Activated naive CD4-positive, alpha-beta T cell treated with anti-CD3 and anti-CD28 coated beads for 36 hours (primary cell): ENCODE data around the gene CDH24. TPM values are rescaled to one million over a fixed set of nuclear protein-coding genes. Genes with fewer than 3 reads are reported as not detected.

Experiments used
- CTCF ChIA-PET: fragments of 350-600 bp; sonication (Branson Sonifier 250); formaldehyde crosslinking; loops from one replicate; lab custom pipeline; 2021; ENCODE audit warnings: antibody characterized with exemption; lab: Charles Lee
- DNase-seq: peaks from one replicate; pipeline ENCODE4 v3.0.0-alpha.2; 2020
- H3K27ac Mint-ChIP-seq: one replicate; pipeline ENCODE4 v1.8.0; 2021; ENCODE audit warnings: mild to moderate bottlenecking, mixed read lengths
- H3K27me3 Mint-ChIP-seq: one replicate; pipeline ENCODE4 v1.8.0; 2021; ENCODE audit warnings: low read depth, mixed read lengths
- H3K36me3 Mint-ChIP-seq: one replicate; pipeline ENCODE4 v1.8.0; 2021; ENCODE audit warnings: low read depth, mixed read lengths
- H3K4me1 Mint-ChIP-seq: one replicate; pipeline ENCODE4 v1.8.0; 2021; ENCODE audit warnings: low read depth, mixed read lengths
- H3K4me3 Mint-ChIP-seq: one replicate; pipeline ENCODE4 v1.8.0; 2021; ENCODE audit warnings: mild to moderate bottlenecking, moderate library complexity, mixed read lengths
- H3K9me3 Mint-ChIP-seq: one replicate; pipeline ENCODE4 v1.8.0; 2021; ENCODE audit warnings: mixed read lengths
- intact Hi-C: fragments of 100-400 bp; cut with micrococcal nuclease; formaldehyde crosslinking; loops from one replicate; pipeline ENCODE4 v1.15.1; 2023
- total RNA-seq, 2 experiments: library from RNA; stranded (reverse); gene quantifications; one replicate each; pipeline ENCODE4 v1.2.3, GENCODE V29; 2021

The CDH24 gene
- total RNA-seq, 2 experiments from 2014 or later, result 1.3 to 1.4 TPM

DNA sequence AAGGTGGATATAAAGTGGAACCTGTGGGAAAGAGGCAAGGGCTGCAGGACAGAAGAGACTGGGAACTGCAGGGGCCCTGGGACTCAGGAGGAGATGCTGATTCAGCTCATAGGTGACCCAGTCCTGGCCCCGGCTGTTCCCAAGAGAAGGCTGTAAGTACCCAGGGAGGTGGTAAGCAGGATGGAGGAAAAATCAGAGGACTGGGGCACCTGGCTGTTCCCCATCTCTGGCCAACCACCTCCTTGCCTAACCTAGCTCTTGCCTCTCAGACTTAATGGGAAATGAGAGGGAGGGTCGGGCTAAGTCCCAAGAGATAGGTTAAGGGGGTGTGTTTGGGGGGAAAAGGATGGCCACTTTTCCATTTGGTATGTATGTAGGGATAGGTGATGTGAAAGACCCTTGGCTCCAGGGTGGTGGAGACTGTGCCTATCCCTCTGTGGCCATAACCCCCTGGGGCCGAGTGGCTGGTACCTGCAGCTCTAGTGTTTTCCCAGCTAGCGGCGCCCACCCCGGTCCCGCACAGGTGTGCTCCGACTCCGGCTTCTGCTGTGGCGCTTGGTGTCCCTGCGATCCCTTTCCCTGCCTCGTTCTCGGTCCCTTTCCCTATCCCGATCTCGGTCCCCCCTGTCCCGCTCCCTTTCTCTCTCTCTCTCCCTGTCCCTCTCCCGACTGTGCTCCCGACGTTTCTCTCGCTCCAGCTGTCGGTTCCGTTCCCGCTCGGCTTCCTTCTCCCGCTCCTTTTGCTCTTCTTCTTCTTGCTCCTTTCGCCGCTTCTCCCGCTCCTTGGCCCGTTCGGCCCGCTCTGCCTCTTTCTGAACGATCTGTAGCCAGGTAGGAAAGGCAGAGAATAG, 1.6 kb upstream of the CDH24 start:
- peaks cover 21% of the 10 kb centered on the region for H3K36me3 Mint-ChIP-seq
- H3K4me3 Mint-ChIP-seq, result no peak overlapping the region
- no peak for DNase-seq
- no peaks in the 10 kb centered on the region for H3K9me3 Mint-ChIP-seq
- peaks cover 5% of the 10 kb centered on the region for H3K27me3 Mint-ChIP-seq
- CTCF ChIA-PET, result interaction anchor here (0.6 to 21.5 kb wide), 29 partner anchors 10 to 294 kb away, joined by 3 to 713 read pairs (median 7); partner anchors contain the start of genes ACIN1, AJUBA, C14orf119 and HAUS4
- peaks cover 16% of the 10 kb centered on the region for H3K4me1 Mint-ChIP-seq
- intact Hi-C loops, result loop anchor here (1.0 to 5.0 kb wide), 5 partner anchors 65 to 502 kb away; no protein-coding TSS in a partner anchor
- H3K27ac Mint-ChIP-seq, result no peak overlapping the region

- H3K4me3 Mint-ChIP-seq, result peak overlapping the region; percentile 80
These were observed 685 bp upstream of the CDH24 start for GRCh38 chr14:23057757-23058653.

GRCh38 chr14:23056145-23056955, 970 bp downstream of the CDH24 start:
- peak; percentile 63 for DNase-seq
- peaks cover 16% of the 10 kb centered on the region for H3K4me1 Mint-ChIP-seq
- intact Hi-C loops, result loop anchor here (2.0 to 5.0 kb wide), 2 partner anchors 234 to 499 kb away; no protein-coding TSS in a partner anchor
- peaks cover 11% of the 10 kb centered on the region for H3K36me3 Mint-ChIP-seq
- no peak overlapping the region for H3K27ac Mint-ChIP-seq
- peak overlapping the region; percentile 74 for H3K4me3 Mint-ChIP-seq
- peaks cover 5% of the 10 kb centered on the region for H3K27me3 Mint-ChIP-seq
- CTCF ChIA-PET, result interaction anchor here (0.5 to 21.5 kb wide), 20 partner anchors 9 to 131 kb away, joined by 3 to 713 read pairs (median 6); partner anchors contain the start of genes ACIN1, AJUBA, C14orf119 and HAUS4
- H3K9me3 Mint-ChIP-seq, result no peaks in the 10 kb centered on the region

More at GRCh38 chr14:23057757-23058653, 685 bp upstream of the CDH24 start:
- Mint-ChIP-seq H3K27me3 (peaks cover 5% of the 10 kb centered on the region), H3K4me1 (peaks cover 16% of the 10 kb centered on the region), H3K27ac (no peak overlapping the region), H3K36me3 (peaks cover 17% of the 10 kb centered on the region), H3K9me3 (no peaks in the 10 kb centered on the region)
- peak; percentile 92 for DNase-seq
- intact Hi-C loops, result loop anchor here (1.0 to 5.0 kb wide), 8 partner anchors 23 to 501 kb away; no protein-coding TSS in a partner anchor
- CTCF ChIA-PET, result interaction anchor here (0.5 to 21.5 kb wide), 35 partner anchors 11 to 403 kb away, joined by 3 to 713 read pairs (median 5); partner anchors contain the start of genes ACIN1, AJUBA, C14orf119 and HAUS4

DNA sequence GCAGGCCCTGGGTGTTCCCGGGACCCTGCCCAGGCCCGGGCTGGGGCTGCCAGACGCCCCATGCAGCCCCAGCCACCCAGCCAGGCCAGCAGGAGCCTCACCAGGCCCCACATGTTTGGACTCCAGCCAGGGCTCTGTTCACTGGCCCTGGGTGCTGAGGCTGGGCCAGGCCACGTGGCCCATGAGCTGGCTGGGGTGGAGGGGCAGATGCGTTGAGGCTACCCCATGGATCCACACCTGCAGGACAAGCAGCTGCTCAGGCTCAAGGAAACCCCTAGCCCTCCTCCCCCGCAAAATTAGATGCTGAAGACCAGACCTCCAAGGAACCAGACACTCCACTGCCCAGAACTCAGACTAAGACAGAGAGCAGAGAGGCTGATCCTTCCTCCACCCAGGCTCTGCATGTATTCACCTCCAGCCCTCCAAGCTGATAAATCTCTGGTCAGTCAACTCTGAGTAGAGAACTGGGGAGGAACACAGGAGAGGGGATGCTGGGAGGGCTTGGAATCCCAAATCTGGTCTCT, 1.6 kb downstream of the CDH24 start:
- no peak for DNase-seq
- CTCF ChIA-PET, result interaction anchor here (0.8 to 21.5 kb wide), 16 partner anchors 10 to 126 kb away, joined by 3 to 713 read pairs (median 4); partner anchors contain the start of genes AJUBA, HAUS4 and PRMT5
- H3K36me3 Mint-ChIP-seq, result peaks cover 5% of the 10 kb centered on the region
- intact Hi-C loops, result loop anchor here (2.0 to 5.0 kb wide), 2 partner anchors 233 to 498 kb away; no protein-coding TSS in a partner anchor
- no peak overlapping the region for H3K27ac Mint-ChIP-seq
- H3K4me1 Mint-ChIP-seq, result peaks cover 16% of the 10 kb centered on the region
- H3K9me3 Mint-ChIP-seq, result no peaks in the 10 kb centered on the region
- H3K4me3 Mint-ChIP-seq, result no peak overlapping the region
- peaks cover 5% of the 10 kb centered on the region for H3K27me3 Mint-ChIP-seq

DNA sequence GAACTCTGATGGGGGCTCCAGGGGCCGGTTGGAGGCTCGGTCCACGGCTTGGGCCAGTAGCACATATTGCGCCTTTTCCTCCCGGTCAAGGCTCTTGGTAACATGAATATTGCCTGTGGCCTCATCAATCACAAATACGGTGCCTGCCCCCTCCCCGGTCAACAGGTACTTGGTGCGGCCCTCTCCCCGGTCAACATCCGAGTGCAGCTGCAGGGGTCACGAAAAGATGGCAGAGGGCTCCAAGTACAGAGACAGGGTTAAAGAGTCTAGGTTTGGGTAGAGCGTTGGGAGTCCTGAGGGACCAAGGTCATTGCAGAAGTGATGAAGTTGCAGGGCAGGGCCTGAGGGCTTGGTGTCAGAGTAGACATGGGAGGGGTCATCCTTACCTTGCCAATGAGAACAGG, 2.2 kb downstream of the CDH24 start:
- Mint-ChIP-seq H3K4me3 (no peak overlapping the region), H3K27ac (no peak overlapping the region), H3K9me3 (no peaks in the 10 kb centered on the region), H3K36me3 (peaks cover 5% of the 10 kb centered on the region), H3K4me1 (peaks cover 16% of the 10 kb centered on the region), H3K27me3 (peaks cover 5% of the 10 kb centered on the region)
- CTCF ChIA-PET, result interaction anchor here (0.6 to 21.5 kb wide), 21 partner anchors 11 to 126 kb away, joined by 3 to 713 read pairs (median 4); partner anchors contain the start of genes AJUBA, HAUS4, PRMT5 and PSMB11
- intact Hi-C loops, result loop anchor here (5.0 kb wide), 1 partner anchor 498 kb away; no protein-coding TSS in a partner anchor
- no peak for DNase-seq

GRCh38 chr14:23054000-23054811, 3.1 kb downstream of the CDH24 start:
- intact Hi-C loops, result no loop called here

DNA sequence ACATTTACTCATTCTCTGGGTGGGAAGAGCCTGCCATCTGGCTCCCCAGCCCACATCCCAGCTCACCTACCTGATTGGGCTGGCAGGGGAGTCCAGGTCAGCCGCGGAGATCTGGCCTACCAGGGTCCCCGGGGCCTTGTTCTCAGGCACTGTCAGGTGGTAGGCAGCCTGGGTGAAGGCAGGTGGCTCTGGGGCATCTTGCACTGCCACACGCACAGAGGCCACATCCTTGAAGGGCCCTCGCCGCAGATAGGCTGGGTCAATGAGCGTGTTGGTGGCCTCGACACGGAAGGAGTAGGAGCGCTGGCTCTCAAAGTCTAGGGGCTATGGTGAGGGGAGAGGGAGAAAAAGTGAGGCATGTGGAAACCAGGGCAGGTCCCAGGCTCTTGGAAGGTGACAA, 3.9 kb downstream of the CDH24 start:
- Mint-ChIP-seq H3K27ac (no peak overlapping the region), H3K36me3 (peaks cover 3% of the 10 kb centered on the region), H3K4me3 (no peak overlapping the region), H3K27me3 (peaks cover 5% of the 10 kb centered on the region), H3K9me3 (no peaks in the 10 kb centered on the region), H3K4me1 (peaks cover 16% of the 10 kb centered on the region)
- CTCF ChIA-PET, result interaction anchor here (0.9 to 21.5 kb wide), 5 partner anchors 13 to 79 kb away, joined by 3 to 713 read pairs (median 5); partner anchors contain the start of gene AJUBA
- DNase-seq, result no peak
- intact Hi-C loops, result no loop called here

More at GRCh38 chr14:23054000-23054811, 3.1 kb downstream of the CDH24 start:
- Mint-ChIP-seq H3K4me1 (peaks cover 16% of the 10 kb centered on the region), H3K27ac (no peak overlapping the region), H3K4me3 (no peak overlapping the region), H3K9me3 (no peaks in the 10 kb centered on the region), H3K36me3 (peaks cover 3% of the 10 kb centered on the region), H3K27me3 (peaks cover 5% of the 10 kb centered on the region)
- CTCF ChIA-PET, result interaction anchor here (0.7 to 21.5 kb wide), 11 partner anchors 12 to 125 kb away, joined by 3 to 713 read pairs (median 5); partner anchors contain the start of genes AJUBA, PRMT5 and PSMB11
- peak; percentile 69 for DNase-seq

DNA sequence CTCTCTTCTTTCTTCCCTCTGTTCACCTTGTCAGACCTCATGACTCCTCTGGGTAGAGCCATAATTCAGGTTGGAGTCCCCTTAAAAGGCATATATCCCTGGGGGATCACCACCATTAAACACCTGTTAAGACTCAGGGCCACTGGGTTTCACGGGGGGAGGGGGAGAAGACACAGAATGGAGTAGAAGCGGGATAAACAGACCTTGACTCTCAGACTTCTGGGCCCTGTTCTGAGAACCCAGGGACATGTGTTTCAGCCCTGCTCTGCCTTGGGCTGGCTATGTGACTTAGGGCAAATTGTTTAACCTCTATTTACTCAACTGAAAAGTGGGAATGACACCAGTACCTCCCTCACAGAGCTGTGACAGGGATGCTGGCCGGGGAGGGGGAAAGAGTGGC, 4.6 kb downstream of the CDH24 start:
- Mint-ChIP-seq H3K36me3 (no peaks in the 10 kb centered on the region), H3K27ac (no peak overlapping the region), H3K27me3 (peaks cover 5% of the 10 kb centered on the region), H3K4me3 (no peak overlapping the region), H3K9me3 (no peaks in the 10 kb centered on the region), H3K4me1 (peaks cover 12% of the 10 kb centered on the region)
- DNase-seq, result no peak
- CTCF ChIA-PET, result interaction anchor here (0.9 to 21.5 kb wide), 4 partner anchors 16 to 78 kb away, joined by 4 to 713 read pairs (median 68); partner anchors contain the start of gene AJUBA
- intact Hi-C loops, result no loop called here

DNA sequence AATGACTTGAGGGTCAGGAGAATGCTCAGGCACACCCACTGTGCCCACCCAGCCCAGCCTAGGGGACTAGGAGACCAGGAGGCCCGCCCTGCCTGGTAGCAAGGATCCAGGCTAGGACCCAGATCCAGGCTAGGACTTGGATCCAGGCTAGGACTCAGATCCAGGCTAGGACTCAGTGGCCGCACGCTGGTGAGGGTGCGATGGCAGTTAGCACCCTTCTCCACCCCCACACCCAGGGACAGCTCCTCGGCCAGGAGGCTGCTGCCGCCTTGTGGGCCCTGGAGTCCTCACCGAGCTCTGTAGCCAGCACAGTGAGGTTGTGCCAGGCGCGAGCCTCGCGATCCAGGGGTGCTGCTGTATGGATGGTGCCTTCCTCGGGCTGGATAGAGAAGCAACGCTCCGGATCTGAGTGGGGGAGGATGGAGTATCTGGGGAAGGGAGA, 5.1 kb downstream of the CDH24 start:
- no peaks in the 10 kb centered on the region for H3K9me3 Mint-ChIP-seq
- peaks cover 12% of the 10 kb centered on the region for H3K4me1 Mint-ChIP-seq
- DNase-seq, result no peak
- H3K27ac Mint-ChIP-seq, result no peak overlapping the region
- peaks cover 8% of the 10 kb centered on the region for H3K27me3 Mint-ChIP-seq
- no peak overlapping the region for H3K4me3 Mint-ChIP-seq
- no peaks in the 10 kb centered on the region for H3K36me3 Mint-ChIP-seq
- CTCF ChIA-PET, result interaction anchor here (1.5 to 21.5 kb wide), 3 partner anchors 16 to 80 kb away, joined by 7 to 713 read pairs (median 9); partner anchors contain the start of gene AJUBA
- intact Hi-C loops, result no loop called here
